ENCODE data around the gene GNL2.

GNL2 gene

GRCh38 chr1:37630426-37631028 lies 34.8 kb upstream of the GNL2 start:
- TF ChIP-seq FOXP2 (optimal IDR thresholded peaks at IDR 0.05; ENCODE audit: borderline replicate concordance, extremely low read depth, extremely low read length, insufficient read depth) (no peak), SIN3A (IDR thresholded peaks at IDR 0.05; ENCODE audit: borderline replicate concordance, insufficient read depth, low read length) (no peak), POLR2AphosphoS5 (IDR thresholded peaks at IDR 0.05; ENCODE audit: low read depth, low read length) (no peak), TAF1 (IDR thresholded peaks at IDR 0.05; ENCODE audit: borderline replicate concordance, insufficient read depth, low read length) (no peak)
- TF ChIP-seq, protein P1, sequence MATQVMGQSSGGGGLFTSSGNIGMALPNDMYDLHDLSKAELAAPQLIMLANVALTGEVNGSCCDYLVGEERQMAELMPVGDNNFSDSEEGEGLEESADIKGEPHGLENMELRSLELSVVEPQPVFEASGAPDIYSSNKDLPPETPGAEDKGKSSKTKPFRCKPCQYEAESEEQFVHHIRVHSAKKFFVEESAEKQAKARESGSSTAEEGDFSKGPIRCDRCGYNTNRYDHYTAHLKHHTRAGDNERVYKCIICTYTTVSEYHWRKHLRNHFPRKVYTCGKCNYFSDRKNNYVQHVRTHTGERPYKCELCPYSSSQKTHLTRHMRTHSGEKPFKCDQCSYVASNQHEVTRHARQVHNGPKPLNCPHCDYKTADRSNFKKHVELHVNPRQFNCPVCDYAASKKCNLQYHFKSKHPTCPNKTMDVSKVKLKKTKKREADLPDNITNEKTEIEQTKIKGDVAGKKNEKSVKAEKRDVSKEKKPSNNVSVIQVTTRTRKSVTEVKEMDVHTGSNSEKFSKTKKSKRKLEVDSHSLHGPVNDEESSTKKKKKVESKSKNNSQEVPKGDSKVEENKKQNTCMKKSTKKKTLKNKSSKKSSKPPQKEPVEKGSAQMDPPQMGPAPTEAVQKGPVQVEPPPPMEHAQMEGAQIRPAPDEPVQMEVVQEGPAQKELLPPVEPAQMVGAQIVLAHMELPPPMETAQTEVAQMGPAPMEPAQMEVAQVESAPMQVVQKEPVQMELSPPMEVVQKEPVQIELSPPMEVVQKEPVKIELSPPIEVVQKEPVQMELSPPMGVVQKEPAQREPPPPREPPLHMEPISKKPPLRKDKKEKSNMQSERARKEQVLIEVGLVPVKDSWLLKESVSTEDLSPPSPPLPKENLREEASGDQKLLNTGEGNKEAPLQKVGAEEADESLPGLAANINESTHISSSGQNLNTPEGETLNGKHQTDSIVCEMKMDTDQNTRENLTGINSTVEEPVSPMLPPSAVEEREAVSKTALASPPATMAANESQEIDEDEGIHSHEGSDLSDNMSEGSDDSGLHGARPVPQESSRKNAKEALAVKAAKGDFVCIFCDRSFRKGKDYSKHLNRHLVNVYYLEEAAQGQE (IDR thresholded peaks at IDR 0.05; ENCODE audit: insufficient read depth in 1 of 2, low read depth in 2 of 2, low read length in 2 of 2) = no peak

GRCh38 chr1:37629726-37630425 lies 34.1 kb upstream of the GNL2 start:
- TF ChIP-seq POLR2AphosphoS5 (IDR thresholded peaks at IDR 0.05; ENCODE audit: low read depth, low read length) (no peak), SIN3A (IDR thresholded peaks at IDR 0.05; ENCODE audit: borderline replicate concordance, insufficient read depth, low read length) (no peak), TAF1 (IDR thresholded peaks at IDR 0.05; ENCODE audit: borderline replicate concordance, insufficient read depth, low read length) (no peak), FOXP2 (optimal IDR thresholded peaks at IDR 0.05; ENCODE audit: borderline replicate concordance, extremely low read depth, extremely low read length, insufficient read depth) (no peak)
- TF ChIP-seq, protein P1 (IDR thresholded peaks at IDR 0.05; ENCODE audit: insufficient read depth in 1 of 2, low read depth in 2 of 2, low read length in 2 of 2) = no peak

DNA sequence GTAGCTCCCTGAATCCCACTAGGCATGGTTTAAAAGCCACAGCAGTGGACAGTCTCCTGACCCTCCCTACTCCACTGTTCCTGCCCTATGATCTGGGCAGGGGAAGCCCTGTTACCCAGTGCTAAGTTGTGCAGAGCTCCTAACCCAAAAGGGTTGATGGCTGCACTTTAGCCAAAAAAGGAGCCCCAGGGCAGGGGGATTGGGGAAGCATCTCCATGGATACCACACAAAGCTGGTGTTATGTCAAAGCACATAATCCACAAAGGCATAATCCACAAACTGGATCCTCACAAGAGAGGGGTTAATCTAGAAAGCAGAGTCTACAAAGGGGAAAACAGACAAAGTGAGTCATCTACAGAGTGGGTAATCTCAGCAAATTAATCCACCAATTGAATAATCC lies 33.3 kb upstream of the GNL2 start:
- TF ChIP-seq, protein P1 (IDR thresholded peaks at IDR 0.05; ENCODE audit: insufficient read depth in 1 of 2, low read depth in 2 of 2, low read length in 2 of 2) = no peak

GRCh38 chr1:37628026-37628556 lies 32.4 kb upstream of the GNL2 start:
- TF ChIP-seq FOXP2 (optimal IDR thresholded peaks at IDR 0.05; ENCODE audit: borderline replicate concordance, extremely low read depth, extremely low read length, insufficient read depth) (no peak), SIN3A (IDR thresholded peaks at IDR 0.05; ENCODE audit: borderline replicate concordance, insufficient read depth, low read length) (no peak), TAF1 (IDR thresholded peaks at IDR 0.05; ENCODE audit: borderline replicate concordance, insufficient read depth, low read length) (no peak), POLR2AphosphoS5 (IDR thresholded peaks at IDR 0.05; ENCODE audit: low read depth, low read length) (no peak)
- TF ChIP-seq, protein P1 (IDR thresholded peaks at IDR 0.05; ENCODE audit: insufficient read depth in 1 of 2, low read depth in 2 of 2, low read length in 2 of 2) = no peak
